T-helper 2 cell treated with Interferon-gamma antibody and Interleukin-4, amounts not matched to agents 5 μg/mL and 100 μg/mL, for 36 hours (primary cell): ENCODE measurements around the gene PTPRN2.
"Not testable (repeated sequence)": the region's sequence is repeated elsewhere in the genome, so short reads cannot be mapped to it uniquely, and the experiment has no call there.

Experiments
- DNase-seq: peaks from one replicate; pipeline ENCODE4 v3.0.0; 2021; ENCODE audit warnings: low spot score
- H3K27ac Mint-ChIP-seq: one replicate; pipeline ENCODE4 v1.8.0; 2021; ENCODE audit warnings: mild to moderate bottlenecking, mixed read lengths
- H3K27me3 Mint-ChIP-seq: one replicate; pipeline ENCODE4 v1.8.0; 2021; ENCODE audit warnings: low read depth, mixed read lengths
- H3K36me3 Mint-ChIP-seq: one replicate; pipeline ENCODE4 v1.8.0; 2021; ENCODE audit warnings: low read depth, mixed read lengths
- H3K4me1 Mint-ChIP-seq: one replicate; pipeline ENCODE4 v1.8.0; 2021; ENCODE audit warnings: low read depth, mixed read lengths
- H3K4me3 Mint-ChIP-seq: one replicate; pipeline ENCODE4 v1.8.0; 2022; ENCODE audit warnings: mild to moderate bottlenecking, moderate library complexity, mixed read lengths
- H3K9me3 Mint-ChIP-seq: one replicate; pipeline ENCODE4 v1.8.0; 2021; ENCODE audit warnings: mixed read lengths

Gene PTPRN2

DNA sequence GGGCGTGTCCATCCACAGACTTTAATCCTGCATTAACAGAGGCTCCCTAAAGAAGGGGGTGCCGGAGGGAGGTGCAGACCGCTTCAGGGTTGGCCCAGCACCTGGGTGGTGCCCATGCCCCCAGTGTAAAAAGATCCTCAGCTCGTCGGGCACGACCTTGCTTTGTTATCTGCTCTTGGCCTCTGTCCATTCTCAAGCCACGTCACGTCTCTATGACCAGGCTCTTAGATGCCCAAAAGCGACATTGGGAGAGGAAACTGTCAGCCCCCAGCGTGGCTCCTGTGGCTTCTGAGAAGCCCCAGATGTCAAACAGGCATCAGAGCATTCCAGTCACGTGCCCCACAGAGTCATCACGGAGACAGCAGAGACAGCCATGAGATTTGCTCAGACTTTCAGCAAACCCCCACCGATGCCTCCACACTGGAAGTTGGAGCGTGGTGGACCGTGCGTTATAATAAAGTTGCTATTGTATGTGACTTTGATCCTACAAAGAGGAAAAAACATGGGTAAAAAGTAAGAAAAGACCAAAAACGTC is 55.5 kb downstream of the PTPRN2 start:
- DNase-seq: no peak
- H3K27ac Mint-ChIP-seq: no peak overlapping the region
- H3K36me3 Mint-ChIP-seq: no peaks in the 10 kb centered on the region
- no peaks in the 10 kb centered on the region for H3K27me3 Mint-ChIP-seq
- H3K4me3 Mint-ChIP-seq: no peak overlapping the region
- no peaks in the 10 kb centered on the region for H3K4me1 Mint-ChIP-seq
- no peaks in the 10 kb centered on the region for H3K9me3 Mint-ChIP-seq

DNA sequence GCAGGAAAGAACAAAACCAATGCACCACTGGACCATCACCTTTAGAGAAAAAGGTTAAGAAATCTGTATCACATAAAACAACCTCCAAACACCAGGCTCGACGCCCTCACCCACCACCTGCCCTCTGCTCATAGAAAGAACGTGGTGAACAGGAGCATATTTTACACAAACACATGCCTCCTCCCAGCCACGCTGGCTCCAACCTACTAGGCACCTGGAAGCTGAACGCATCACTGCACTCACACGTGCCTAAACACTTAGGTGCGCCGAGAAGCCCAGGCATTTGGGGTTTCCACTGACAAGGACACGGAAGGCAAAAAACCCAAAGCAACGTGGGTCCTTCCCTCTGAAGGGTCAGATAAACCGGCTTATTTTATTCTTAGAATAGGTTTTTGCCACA is 56.0 kb downstream of the PTPRN2 start:
- H3K9me3 Mint-ChIP-seq: no peaks in the 10 kb centered on the region
- H3K27ac Mint-ChIP-seq: no peak overlapping the region
- no peaks in the 10 kb centered on the region for H3K4me1 Mint-ChIP-seq
- no peak for DNase-seq
- no peaks in the 10 kb centered on the region for H3K27me3 Mint-ChIP-seq
- H3K36me3 Mint-ChIP-seq: no peaks in the 10 kb centered on the region
- H3K4me3 Mint-ChIP-seq: no peak overlapping the region

DNA sequence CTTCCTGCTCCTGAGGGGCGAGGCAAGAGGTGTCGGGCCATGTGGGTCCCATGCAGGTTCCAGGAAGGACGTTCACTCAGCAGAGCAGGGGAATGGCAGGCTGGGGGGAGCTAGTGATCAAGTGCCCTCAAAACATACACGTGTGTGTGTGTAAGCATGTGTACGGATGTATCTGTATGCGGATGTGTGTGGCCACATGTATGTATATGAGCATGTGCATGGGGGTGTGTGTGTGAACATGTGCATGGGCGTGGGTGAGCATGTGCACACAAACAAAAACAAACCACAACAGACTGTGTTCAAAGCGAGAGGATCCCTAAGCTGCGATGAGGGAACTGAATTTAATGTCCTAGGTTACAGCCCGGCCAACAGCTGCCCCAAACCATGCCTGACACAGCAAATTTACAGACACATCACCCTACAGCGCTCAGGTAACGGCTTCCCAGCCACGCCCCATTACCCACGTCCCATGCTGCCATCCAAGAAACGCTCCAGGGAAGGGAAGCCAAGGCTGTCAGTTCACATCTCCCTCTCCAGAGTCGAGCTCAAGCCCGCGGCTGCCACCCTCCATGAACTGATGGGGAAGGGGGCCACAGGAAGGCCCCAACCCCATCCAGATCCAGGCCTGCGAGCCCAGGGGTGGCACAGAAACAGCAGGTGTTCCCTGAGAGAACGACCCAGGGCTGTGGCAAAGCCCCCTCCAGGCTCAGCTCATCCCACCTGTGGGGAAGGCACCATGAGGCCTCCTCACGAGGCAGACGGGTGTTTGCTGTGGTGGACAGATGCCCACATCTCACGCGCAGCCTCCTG is 56.6 kb downstream of the PTPRN2 start:
- Mint-ChIP-seq H3K9me3 (no peaks in the 10 kb centered on the region), H3K36me3 (no peaks in the 10 kb centered on the region), H3K4me3 (no peak overlapping the region), H3K27me3 (no peaks in the 10 kb centered on the region), H3K4me1 (no peaks in the 10 kb centered on the region), H3K27ac (no peak overlapping the region)
- no peak for DNase-seq

DNA sequence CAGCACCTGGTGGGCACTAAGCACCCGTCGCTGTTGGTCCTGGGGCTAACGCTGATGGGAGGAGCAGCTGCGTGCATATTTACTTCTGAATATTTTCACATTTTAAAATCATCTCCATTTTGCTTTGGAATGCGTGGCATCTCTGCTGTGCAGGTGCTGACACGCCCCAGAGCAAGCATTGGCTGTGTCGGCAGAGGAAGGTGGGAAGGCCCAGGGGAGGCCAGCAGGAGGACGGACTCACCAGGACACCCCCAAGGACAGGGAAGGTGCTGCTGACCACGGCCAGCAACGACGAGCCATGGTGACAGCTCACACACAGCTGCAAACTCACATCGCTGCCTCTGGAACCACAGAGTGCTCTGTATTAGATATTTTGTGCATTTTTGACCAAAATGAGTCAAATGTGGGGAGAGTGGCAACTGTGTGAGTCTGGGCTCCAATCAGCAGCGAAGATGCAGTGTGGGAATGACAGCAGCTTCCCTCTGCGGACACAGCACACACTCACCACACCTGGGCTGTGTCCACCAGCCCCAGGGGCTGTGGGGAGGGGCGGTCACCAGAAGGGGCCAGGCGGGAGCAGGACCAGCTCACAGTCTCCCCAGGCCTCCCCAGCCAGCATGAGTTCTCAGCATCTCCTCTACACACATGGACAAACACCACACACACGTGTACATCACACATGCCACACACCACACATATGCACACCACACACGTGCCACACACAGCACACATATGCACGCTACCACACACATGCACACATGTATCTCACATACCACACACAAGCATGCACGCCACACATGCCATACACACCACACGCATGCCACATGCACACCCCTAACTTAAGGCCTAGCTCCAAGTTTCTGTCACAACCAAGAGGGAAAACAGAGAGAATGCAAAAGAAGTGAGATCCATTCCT is 58.2 kb downstream of the PTPRN2 start:
- no peaks in the 10 kb centered on the region for H3K9me3 Mint-ChIP-seq
- no peaks in the 10 kb centered on the region for H3K27me3 Mint-ChIP-seq
- no peak for DNase-seq
- H3K4me1 Mint-ChIP-seq: no peaks in the 10 kb centered on the region
- no peaks in the 10 kb centered on the region for H3K36me3 Mint-ChIP-seq
- H3K4me3 Mint-ChIP-seq: no peak overlapping the region
- no peak overlapping the region for H3K27ac Mint-ChIP-seq

DNA sequence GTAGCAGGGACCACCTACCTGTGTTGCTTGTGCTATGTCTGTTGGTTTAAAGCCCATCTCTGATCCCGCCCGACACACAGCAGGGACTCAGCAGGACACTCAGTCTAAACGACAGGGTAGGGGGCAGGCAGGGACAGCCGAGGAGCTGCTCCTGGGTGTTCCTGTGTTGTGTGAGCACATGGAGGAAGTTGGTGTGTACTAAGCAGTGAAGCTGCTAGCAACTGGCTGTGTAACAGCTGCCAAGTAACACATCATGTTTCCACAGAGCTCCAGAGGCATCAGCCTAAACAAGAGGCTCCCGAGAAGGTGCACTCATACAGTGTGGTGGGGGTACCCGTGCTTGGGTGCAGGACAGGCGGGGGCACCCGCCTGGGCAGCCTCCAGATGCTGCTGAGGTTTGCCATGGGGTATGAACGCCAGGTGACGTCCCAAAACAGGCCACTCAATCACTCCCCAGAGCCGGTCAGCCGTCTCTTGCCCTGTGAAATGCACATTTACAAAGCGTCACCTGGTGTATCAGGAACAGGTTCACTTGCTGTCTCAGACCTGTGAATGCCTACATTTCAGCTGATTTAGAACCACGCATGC is 59.6 kb downstream of the PTPRN2 start:
- no peaks in the 10 kb centered on the region for H3K36me3 Mint-ChIP-seq
- H3K4me1 Mint-ChIP-seq: no peaks in the 10 kb centered on the region
- no peak overlapping the region for H3K27ac Mint-ChIP-seq
- DNase-seq: no peak
- H3K4me3 Mint-ChIP-seq: no peak overlapping the region
- H3K27me3 Mint-ChIP-seq: no peaks in the 10 kb centered on the region
- no peaks in the 10 kb centered on the region for H3K9me3 Mint-ChIP-seq

DNA sequence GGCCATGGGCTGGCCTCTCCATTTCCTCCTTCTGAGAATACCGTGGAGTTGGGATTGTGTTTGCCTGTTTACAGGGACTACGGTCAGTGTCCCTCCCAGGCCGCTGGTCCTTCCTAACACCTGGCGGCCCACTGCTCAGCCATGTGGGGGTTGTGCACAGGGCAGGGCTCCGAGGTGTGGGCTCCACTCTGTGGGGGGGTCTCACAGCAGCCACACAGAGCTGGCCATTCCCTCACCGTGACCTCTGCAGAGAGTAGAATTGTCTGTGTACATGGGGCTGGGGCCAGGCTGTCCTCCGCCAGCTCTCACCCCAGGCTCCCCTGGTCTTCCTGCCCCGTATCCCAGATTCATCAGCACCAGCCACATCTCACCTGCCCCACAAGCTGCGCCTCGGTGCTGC is 60.1 kb downstream of the PTPRN2 start:
- Mint-ChIP-seq H3K4me3 (no peak overlapping the region), H3K36me3 (peaks cover 2% of the 10 kb centered on the region), H3K9me3 (peaks cover 5% of the 10 kb centered on the region), H3K27me3 (no peaks in the 10 kb centered on the region), H3K4me1 (no peaks in the 10 kb centered on the region), H3K27ac (no peak overlapping the region)
- DNase-seq: no peak

DNA sequence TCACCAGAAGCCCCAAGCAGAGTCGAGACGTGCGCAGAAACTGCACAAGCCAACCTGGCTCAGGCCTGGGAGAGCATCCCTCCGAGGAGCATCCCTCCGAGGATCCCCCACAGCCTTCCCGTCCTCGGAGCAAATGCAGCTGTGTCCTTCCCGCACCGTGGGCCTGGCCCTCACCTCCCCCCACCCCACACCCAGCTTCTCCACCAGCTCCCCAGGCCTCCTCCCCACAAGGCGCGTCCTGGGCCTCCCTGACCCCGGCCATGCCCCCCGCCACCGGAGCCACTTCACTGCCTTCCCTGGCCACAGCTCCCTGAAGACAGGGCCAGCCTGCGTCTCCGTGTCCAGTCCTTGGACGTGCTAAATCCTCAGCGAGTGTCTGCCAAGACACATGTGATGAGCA is 60.6 kb downstream of the PTPRN2 start:
- Mint-ChIP-seq H3K9me3 (peaks cover 8% of the 10 kb centered on the region), H3K4me1 (no peaks in the 10 kb centered on the region), H3K36me3 (peaks cover 2% of the 10 kb centered on the region), H3K27ac (no peak overlapping the region), H3K4me3 (no peak overlapping the region), H3K27me3 (no peaks in the 10 kb centered on the region)
- DNase-seq: no peak

DNA sequence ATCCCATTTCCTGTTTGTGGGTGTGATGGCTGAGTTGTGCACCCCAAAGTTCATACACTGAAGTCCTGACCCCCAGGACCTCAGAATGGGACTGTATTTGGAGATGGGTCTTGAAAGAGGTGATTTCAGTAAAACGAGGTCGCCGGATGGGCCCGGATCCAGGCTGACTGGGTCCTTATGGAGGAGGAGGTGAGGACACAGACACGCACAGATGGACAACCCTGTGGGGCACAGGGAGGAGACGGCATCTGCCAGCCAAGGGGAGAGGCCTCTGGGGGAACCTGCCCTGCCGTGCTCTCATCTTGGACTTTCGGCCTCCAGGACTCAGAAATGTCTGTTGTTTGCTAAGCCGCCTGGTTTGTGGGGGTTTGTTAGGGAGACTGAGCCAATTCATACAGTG is 61.1 kb downstream of the PTPRN2 start:
- Mint-ChIP-seq H3K9me3 (peaks cover 8% of the 10 kb centered on the region), H3K27me3 (no peaks in the 10 kb centered on the region), H3K4me3 (no peak overlapping the region), H3K27ac (no peak overlapping the region), H3K36me3 (peaks cover 2% of the 10 kb centered on the region), H3K4me1 (no peaks in the 10 kb centered on the region)
- DNase-seq: no peak

DNA sequence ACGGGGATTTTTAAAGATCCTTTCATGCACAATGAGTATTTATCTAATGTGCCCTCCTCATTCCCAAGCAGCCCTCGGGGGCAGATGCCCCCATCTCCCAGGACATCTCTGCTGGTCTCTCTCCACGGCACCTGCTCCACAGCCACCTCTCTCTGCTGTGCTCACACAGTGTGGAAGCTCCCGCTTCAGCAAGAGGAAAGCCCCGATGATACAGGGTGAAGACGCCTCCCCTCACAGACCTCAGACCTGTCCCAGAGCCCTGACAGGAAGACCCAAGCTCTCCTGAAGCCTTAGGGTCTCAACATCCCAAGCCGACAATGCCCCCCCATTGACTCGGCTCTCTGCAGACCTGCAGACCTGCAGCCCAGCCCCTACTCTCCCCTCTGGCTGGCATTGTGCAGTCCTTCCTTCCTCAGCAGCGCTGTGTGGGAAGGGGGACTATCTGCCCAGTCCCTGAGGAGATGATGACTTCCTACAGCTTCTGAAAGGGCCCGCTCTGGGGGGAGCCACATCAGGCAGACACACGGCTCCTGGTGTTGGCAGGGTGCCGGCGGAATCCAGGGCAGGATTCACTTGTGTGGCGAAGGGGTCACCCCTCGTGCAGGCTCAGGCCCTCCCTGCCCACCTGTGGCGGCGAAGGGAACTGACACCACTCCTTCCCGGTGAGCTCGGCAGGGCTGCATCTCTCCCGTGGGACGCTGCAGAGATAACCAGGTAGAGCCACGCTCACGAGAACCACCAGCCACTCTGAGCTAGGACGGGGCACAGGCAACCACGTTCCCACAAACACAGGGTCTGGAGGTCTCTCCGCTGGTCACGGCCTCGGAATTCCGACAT is 61.8 kb downstream of the PTPRN2 start:
- Mint-ChIP-seq H3K4me3 (no peak overlapping the region), H3K27ac (no peak overlapping the region), H3K27me3 (no peaks in the 10 kb centered on the region), H3K9me3 (peaks cover 8% of the 10 kb centered on the region), H3K4me1 (no peaks in the 10 kb centered on the region), H3K36me3 (peaks cover 2% of the 10 kb centered on the region)
- DNase-seq: no peak

DNA sequence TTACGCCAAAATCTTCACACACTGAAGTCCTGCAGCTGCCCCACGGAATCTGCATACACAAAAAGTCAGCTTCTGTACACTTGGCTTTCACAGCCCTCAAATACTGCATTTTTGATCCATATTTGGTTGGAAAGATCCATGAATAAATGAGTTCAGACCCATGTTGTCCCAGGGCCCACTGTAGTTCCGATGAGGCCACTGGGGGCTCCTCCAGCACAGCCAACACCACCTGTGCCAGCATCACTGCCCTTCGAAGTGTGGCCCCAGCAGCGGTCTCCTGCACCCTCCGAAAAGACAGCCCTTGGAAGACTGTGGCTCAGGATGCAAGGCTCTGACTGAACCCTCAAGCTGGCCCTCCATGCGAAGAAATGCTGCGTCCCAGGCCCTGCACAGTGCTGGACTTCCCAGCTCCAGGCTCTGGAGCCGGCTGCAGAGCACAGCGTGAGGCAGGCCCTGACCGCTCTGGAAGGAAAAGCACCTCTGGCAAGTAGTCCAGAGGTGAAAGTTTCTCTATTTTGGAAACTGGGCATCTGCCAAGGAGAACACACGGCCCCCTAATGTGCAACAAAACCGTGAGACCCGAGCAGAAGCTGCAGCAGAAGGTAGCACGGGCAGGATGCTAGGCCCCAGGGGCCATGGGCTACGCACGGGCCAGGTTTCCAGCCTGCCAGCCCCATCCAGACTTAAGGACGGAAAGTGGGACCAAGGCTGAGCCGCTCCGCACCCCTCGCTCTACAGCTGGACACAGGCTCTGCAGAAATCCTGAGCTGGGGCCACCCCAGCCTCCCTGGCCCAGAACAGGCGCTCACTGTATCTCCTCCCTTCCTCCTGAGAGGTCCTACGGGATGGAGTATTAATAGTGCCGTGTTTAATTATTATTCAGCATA is 62.6 kb downstream of the PTPRN2 start:
- Mint-ChIP-seq H3K27ac (no peak overlapping the region), H3K36me3 (peaks cover 2% of the 10 kb centered on the region), H3K4me3 (no peak overlapping the region), H3K4me1 (no peaks in the 10 kb centered on the region), H3K9me3 (peaks cover 8% of the 10 kb centered on the region), H3K27me3 (no peaks in the 10 kb centered on the region)
- no peak for DNase-seq

DNA sequence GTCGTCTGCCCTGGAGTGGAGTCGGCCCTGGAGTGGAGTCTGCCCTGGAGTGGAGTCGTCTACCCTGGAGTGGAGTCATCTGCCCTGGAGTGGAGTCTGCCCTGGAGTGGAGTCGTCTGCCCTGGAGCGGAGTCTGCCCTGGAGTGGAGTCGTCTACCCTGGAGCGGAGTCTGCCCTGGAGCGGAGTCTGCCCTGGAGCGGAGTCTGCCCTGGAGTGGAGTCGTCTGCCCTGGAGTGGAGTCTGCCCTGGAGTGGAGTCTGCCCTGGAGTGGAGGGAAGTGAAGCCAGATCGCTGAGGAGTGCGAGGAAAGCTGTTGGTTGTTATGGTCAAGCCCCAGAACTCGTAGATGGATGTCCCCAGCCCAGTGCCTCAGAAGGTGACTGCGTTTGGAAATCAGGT is 63.3 kb downstream of the PTPRN2 start:
- not testable (repeated sequence) for H3K4me1 Mint-ChIP-seq, H3K36me3 Mint-ChIP-seq, DNase-seq, H3K9me3 Mint-ChIP-seq, H3K27ac Mint-ChIP-seq, H3K27me3 Mint-ChIP-seq, H3K4me3 Mint-ChIP-seq

DNA sequence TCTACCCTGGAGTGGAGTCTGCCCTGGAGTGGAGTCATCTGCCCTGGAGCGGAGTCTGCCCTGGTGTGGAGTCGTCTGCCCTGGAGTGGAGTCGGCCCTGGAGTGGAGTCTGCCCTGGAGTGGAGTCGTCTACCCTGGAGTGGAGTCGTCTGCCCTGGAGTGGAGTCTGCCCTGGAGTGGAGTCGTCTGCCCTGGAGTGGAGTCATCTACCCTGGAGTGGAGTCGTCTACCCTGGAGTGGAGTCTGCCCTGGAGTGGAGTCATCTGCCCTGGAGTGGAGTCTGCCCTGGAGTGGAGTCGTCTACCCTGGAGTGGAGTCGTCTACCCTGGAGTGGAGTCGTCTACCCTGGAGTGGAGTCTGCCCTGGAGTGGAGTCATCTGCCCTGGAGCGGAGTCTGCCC is 63.7 kb downstream of the PTPRN2 start:
- H3K9me3 Mint-ChIP-seq, H3K27me3 Mint-ChIP-seq, H3K4me1 Mint-ChIP-seq, DNase-seq, H3K36me3 Mint-ChIP-seq, H3K27ac Mint-ChIP-seq, H3K4me3 Mint-ChIP-seq: not testable (repeated sequence)
